Left kidney (tissue), 2 donors: Measurements from ENCODE around the gene REST. TPM values are rescaled to one million over a fixed set of nuclear protein-coding genes. Genes with fewer than 3 reads are reported as not detected.
"Not testable (repeated sequence)": the region's sequence is repeated elsewhere in the genome, so short reads cannot be mapped to it uniquely, and the experiment has no call there.

Experiments
- DNase-seq: peaks from one replicate; pipeline ENCODE4 v3.0.0-alpha.2; 2013
- polyA plus RNA-seq: library from polyadenylated mRNA; unstranded; fragments of 120-200 nt; gene quantifications from one replicate; pipeline ENCODE4 v1.2.1, GENCODE V29; 2013; ENCODE audit not compliant: insufficient read length

REST gene
- polyA plus RNA-seq, 1 donor, result 59.9 TPM

GRCh38 chr4:56906489-56907393 is 959 bp upstream of the REST start:
- DNase-seq, result no peak

DNA sequence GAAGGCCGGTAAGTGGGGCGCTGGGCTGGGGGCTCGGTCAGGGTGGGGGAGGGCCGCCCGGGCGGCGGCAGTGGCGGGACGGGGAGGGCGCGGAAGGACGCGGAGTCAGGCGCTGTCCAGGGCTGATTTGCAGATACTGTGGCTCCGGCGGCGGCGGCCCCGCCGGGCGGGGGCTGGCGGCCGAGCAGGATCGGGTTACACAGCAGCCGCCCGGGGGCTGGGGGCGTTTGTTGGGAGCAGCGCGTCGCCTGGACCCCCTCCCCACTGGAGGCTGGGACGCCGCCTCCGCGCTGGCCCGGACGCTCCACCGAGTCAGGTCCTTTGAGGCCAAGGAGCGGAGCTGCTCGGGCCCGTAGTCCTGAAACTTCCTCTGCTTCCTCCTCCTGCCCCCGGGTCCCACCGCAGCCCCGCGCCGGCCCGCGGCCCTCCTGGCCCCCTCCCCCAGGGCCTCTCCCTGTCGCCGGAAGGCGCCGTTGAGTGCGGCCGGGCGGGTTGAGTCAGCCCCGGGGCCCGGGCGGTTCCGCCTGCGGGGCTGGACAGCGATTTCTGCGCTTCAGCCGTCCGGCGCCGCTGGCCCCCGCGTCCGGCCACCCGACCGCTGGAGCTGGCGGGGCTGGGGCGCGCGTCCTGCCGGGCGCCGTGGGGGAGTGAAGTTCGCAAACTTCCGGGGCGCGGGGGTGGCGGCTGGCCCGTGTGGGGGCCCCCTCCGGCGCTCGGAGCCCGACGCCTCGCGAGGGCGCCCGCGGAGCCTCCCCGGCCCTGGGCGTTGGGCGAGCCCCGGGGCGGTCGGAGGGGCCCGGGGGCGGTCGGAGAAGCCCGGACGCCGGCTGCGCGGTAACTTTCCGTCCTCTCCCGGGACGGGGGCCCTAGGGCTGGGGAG is 746 bp downstream of the REST start:
- peak; percentile 79 for DNase-seq

- peak; percentile 56 for DNase-seq
Observed at GRCh38 chr4:56909086-56909894, 1.6 kb downstream of the REST start.

DNA sequence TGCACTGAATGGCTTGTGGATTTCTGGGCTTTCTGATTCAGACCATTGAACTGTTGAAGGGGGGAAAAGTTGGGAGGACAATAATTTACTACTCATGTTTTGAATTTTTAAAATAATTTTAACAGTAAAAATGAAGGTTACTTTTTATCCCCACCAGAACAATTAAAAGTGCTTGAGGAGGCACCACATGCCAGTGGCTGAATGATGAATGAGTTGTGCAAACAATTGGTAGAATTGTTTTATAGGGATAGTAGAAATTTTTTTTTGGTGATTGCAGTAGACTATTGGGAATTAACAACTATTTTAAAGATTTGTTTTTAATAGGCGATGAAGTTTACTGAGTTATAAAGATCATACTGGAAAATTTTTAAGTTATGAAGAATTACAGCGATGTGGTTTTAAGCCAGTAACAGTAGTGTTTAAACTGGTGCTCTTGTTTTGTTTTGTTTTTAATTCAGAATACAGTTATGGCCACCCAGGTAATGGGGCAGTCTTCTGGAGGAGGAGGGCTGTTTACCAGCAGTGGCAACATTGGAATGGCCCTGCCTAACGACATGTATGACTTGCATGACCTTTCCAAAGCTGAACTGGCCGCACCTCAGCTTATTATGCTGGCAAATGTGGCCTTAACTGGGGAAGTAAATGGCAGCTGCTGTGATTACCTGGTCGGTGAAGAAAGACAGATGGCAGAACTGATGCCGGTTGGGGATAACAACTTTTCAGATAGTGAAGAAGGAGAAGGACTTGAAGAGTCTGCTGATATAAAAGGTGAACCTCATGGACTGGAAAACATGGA is 2.7 kb downstream of the REST start:
- DNase-seq, result no peak

GRCh38 chr4:56914336-56914735 is 6.6 kb downstream of the REST start:
- DNase-seq, result no peak

DNA sequence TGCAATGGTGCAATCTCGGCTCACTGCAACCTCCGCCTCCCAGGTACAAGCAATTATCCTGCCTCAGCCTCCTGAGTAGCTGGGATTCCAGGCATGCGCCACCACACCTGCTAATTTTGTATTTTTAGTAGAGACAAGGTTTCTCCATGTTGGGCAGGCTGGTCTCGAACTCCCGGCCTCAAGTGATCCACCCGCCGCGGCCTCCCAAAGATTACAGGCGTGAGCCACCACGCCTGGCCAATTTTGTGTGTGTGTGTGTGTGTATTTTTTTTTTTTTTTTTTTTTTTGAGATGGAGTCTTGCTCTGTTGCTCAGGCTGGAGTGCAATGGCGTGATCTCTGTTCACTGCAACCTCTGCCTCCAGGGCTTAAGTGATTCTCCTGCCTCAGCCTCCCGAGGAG is 7.3 kb downstream of the REST start:
- not testable (repeated sequence) for DNase-seq

- no peak for DNase-seq
Observed at GRCh38 chr4:56927196-56927595, 19.5 kb downstream of the REST start.

DNA sequence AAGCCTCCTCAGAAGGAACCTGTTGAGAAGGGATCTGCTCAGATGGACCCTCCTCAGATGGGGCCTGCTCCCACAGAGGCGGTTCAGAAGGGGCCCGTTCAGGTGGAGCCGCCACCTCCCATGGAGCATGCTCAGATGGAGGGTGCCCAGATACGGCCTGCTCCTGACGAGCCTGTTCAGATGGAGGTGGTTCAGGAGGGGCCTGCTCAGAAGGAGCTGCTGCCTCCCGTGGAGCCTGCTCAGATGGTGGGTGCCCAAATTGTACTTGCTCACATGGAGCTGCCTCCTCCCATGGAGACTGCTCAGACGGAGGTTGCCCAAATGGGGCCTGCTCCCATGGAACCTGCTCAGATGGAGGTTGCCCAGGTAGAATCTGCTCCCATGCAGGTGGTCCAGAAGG is 22.9 kb downstream of the REST start:
- no peak for DNase-seq

DNA sequence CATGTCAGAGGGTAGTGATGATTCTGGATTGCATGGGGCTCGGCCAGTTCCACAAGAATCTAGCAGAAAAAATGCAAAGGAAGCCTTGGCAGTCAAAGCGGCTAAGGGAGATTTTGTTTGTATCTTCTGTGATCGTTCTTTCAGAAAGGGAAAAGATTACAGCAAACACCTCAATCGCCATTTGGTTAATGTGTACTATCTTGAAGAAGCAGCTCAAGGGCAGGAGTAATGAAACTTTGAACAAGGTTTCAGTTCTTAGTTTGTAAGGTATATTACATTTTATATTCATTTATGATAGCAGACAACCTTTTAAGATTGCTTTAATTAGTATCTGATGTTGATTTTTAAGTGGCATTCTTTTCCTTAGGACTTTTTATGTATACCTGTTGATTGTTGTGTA is 24.2 kb downstream of the REST start:
- DNase-seq, result no peak

- DNase-seq, result no peak
Observed at GRCh38 chr4:56937262-56937661, 29.6 kb downstream of the REST start.

DNA sequence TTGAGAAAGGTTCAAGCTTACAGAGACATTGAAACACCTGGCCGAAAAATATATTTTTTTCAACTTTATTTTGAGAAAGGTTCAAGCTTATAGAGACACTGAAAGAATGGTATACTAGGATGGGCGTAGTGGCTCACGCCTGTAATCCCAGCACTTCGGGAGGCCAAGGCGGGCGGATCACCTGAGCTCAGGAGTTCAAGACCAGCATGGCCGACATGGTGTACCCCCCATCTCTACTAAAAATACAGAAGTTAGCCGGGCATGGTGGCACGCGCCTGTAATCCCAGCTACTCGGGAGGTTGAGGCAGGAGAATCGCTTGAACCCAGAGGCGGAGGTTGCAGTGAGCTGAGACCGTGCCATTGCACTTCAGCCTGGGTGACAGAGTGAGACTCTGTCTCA is 32.1 kb downstream of the REST start:
- not testable (repeated sequence) for DNase-seq

DNA sequence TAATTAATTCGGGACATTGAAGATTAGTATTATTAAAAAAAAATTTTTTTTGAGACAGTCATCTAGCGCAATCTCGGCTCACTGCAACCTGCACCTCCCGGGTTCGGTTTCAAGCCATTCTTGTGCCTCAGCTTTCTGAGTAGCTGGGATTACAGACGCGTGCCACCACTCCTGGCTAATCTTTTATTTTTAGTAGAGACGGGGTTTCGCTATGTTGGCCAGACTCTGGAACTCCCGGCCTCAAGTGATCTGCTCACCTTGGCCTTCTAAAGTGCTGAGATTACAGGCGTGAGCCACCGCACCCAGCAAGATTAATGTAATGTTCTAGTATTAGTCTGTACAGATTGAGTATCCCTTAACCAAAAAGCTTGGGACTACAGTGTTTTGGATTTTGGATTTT is 32.7 kb downstream of the REST start:
- no peak for DNase-seq

DNA sequence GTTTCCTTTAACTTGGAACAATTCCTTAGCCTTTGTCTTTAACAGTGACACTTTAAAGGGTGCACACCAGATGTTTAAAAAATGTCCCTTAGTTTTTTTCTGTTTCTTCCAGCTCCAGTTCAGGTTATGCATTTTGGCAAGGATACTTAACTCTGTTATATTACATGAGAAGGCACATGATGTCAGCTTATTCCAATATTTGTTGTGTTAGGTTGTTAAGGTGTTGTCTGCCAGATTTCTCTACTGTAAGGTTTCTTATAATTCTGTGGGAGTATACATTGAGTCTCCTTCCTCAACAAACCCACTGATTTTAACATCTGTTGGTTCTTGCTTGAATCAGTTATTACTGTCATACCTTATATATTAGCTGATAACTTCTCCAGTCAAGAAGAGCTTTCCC is 33.3 kb downstream of the REST start:
- DNase-seq, result no peak

GRCh38 chr4:56941403-56941802 is 33.7 kb downstream of the REST start:
- no peak for DNase-seq

- DNase-seq, result no peak
Observed at GRCh38 chr4:56953680-56954520, 46.2 kb downstream of the REST start.

- DNase-seq, result peak; percentile 83
Observed at GRCh38 chr4:56958111-56958517, 50.4 kb downstream of the REST start.

DNA sequence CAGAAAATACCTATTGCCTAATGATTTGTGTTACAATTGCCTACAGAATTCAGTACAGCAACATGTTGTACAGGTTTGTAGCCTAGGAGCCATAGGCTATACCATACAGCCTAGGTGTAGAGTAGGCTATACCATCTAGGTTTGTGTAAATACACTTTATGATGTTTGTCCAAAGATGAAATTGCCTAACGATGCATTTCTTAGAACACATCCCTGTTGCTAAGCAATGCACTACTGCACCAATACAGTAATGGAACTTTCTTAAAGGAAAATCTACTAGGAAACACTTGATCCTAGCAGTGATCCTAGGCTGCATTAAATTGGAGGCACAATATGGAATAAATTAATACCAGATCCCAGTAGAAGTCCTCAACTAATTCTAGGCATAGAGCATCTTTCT is 51.4 kb downstream of the REST start:
- no peak for DNase-seq

- no peak for DNase-seq
Observed at GRCh38 chr4:56961107-56961500, 53.4 kb downstream of the REST start.

DNA sequence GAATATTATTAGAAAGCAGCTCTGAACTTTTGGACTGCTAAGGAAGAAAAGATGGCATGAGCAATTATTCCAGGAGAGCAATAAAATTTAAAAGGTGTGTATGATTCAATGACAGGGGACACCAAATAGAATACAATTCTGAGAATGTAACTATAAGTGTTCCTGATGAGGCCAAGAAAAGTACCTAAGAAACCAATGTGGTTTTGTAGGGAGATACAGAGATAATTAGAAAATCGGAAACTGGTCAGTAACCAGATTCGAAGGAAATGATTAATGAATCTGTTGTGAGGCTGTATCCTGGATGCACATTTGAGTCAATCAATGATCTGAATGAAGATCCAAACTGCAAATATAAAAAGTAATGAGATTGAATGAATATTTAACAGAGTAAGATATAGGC is 63.7 kb downstream of the REST start:
- no peak for DNase-seq

GRCh38 chr4:56972389-56972788 is 64.7 kb downstream of the REST start:
- no peak for DNase-seq
